Keratinocyte (primary cell): ENCODE measurements around the gene CLNK. TPM values are rescaled to one million over a fixed set of nuclear protein-coding genes. Genes with fewer than 3 reads are reported as not detected.

Source experiments
- DNase-seq: peaks from one replicate; pipeline ENCODE4 v3.0.0-alpha.2; 2011; ENCODE audit warnings: low read depth, missing footprints, low spot score
- FAIRE-seq: peaks from 2 replicates; lab custom pipeline; 2011; peaks lifted over from hg19 to GRCh38; lab: Jason Lieb, UNC
- H2AFZ ChIP-seq: 2 replicates; pipeline ENCODE4 v1.6.0; 2012; ENCODE audit warnings: low read length, control low read depth, inconsistent platforms; ENCODE audit not compliant: control insufficient read depth
- H3K27ac ChIP-seq: 2 replicates; pipeline ENCODE4 v1.5.1; 2011; ENCODE audit warnings: low read length; ENCODE audit not compliant: control insufficient read depth, insufficient read depth
- H3K27me3 ChIP-seq: 3 replicates; pipeline ENCODE4 v1.6.0; 2011; ENCODE audit warnings: low read length; ENCODE audit not compliant: control insufficient read depth, insufficient read depth; ENCODE audit errors: extremely low read depth
- H3K36me3 ChIP-seq, 2 experiments: 2 replicates in 1 of 2; 3 replicates in 1 of 2; pipeline ENCODE4 v1.5.1; 2011; ENCODE audit warnings: low read length in 2 of 2, mild to moderate bottlenecking in 1 of 2; ENCODE audit not compliant: control insufficient read depth in 2 of 2, insufficient read depth in 2 of 2; ENCODE audit errors: extremely low read depth in 1 of 2
- H3K4me1 ChIP-seq: 3 replicates; pipeline ENCODE4 v1.5.1; 2011; ENCODE audit warnings: low read length; ENCODE audit not compliant: control insufficient read depth, insufficient read depth; ENCODE audit errors: extremely low read depth
- H3K4me2 ChIP-seq: 3 replicates; pipeline ENCODE4 v1.6.0; 2011; ENCODE audit warnings: low read depth, low read length; ENCODE audit not compliant: control insufficient read depth, insufficient read depth; ENCODE audit errors: extremely low read depth
- H3K4me3 ChIP-seq, 3 experiments: fragments of 200-600 bp in 1 of 3; sonication (generic) in 1 of 3; 2 replicates in 2 of 3; 3 replicates in 1 of 3; pipeline ENCODE4 v1.5.1; 2011 to 2016; ENCODE audit warnings: low read length in 3 of 3, mild to moderate bottlenecking in 3 of 3, control low read depth in 2 of 3, inconsistent platforms in 1 of 3, low read depth in 1 of 3, mixed read lengths in 1 of 3, mixed run types in 1 of 3, moderate library complexity in 1 of 3; ENCODE audit not compliant: control insufficient read depth in 2 of 3, insufficient read depth in 2 of 3; ENCODE audit errors: extremely low read depth in 1 of 3
- H3K79me2 ChIP-seq: 2 replicates; pipeline ENCODE4 v1.6.0; 2012; ENCODE audit warnings: low read length; ENCODE audit not compliant: control insufficient read depth, insufficient read depth
- H3K9ac ChIP-seq: 3 replicates; pipeline ENCODE4 v1.6.0; 2011; ENCODE audit warnings: low read length; ENCODE audit not compliant: control insufficient read depth, insufficient read depth; ENCODE audit errors: extremely low read depth
- H3K9me1 ChIP-seq: 3 replicates; pipeline ENCODE4 v1.6.0; 2011; ENCODE audit warnings: low read length; ENCODE audit not compliant: control insufficient read depth, insufficient read depth; ENCODE audit errors: extremely low read depth
- H3K9me3 ChIP-seq: 2 replicates; pipeline ENCODE4 v1.5.1; 2012; ENCODE audit warnings: low read depth, low read length; ENCODE audit not compliant: control insufficient read depth
- H4K20me1 ChIP-seq: 3 replicates; pipeline ENCODE4 v1.6.0; 2011; ENCODE audit warnings: low read length; ENCODE audit not compliant: control insufficient read depth, insufficient read depth; ENCODE audit errors: extremely low read depth
- CTCF ChIP-seq, 3 experiments: IDR thresholded peaks in 1 of 3; conservative IDR thresholded peaks in 1 of 3; optimal IDR thresholded peaks in 1 of 3; 2 replicates in 2 of 3; 3 replicates in 1 of 3; pipeline versions ENCODE3 to v1.5.1; 2011; ENCODE audit warnings: low read length in 3 of 3, mild to moderate bottlenecking in 3 of 3, moderate library complexity in 2 of 3, control low read depth in 1 of 3, inconsistent platforms in 1 of 3; ENCODE audit not compliant: insufficient read depth in 2 of 3; ENCODE audit errors: extremely low read depth in 1 of 3
- EZH2 ChIP-seq: IDR thresholded peaks from one replicate; pipeline ENCODE4 v1.6.1; 2012; ENCODE audit warnings: inconsistent platforms, mild to moderate bottlenecking, low read length, moderate library complexity
- dilution Hi-C: fragments of 300-500 bp; cut with MboI; formaldehyde crosslinking; loops from one replicate; pipeline ENCODE4 v1.7.0; 2020; ENCODE audit warnings: low sequenced_read_pairs; ENCODE audit not compliant: extremely low pct_ligation_motif_present
- polyA minus RNA-seq, 3 experiments: library from RNA; depleted of rRNA, polyadenylated mRNA; stranded (reverse); fragments of >200 nt; gene quantifications; 1 replicate in 1 of 3; 2 replicates in 1 of 3; 3 replicates in 1 of 3; pipeline ENCODE4 v1.2.3, GENCODE V29; 2011
- polyA plus RNA-seq, 5 experiments: library from polyadenylated mRNA; depleted of rRNA in 3 of 5; stranded (reverse) in 3 of 5; stranded (forward) in 1 of 5; unstranded in 1 of 5; fragments of >200 nt; gene quantifications; 1 replicate in 1 of 5; 2 replicates in 3 of 5; 3 replicates in 1 of 5; pipeline versions ENCODE4 v1.2.1 to v1.2.3, GENCODE V29; 2011 to 2012; ENCODE audit warnings: missing spikeins in 2 of 5, low read depth in 1 of 5, low replicate concordance in 1 of 5

Gene CLNK
- not detected in 3 replicates for polyA plus RNA-seq
- polyA plus RNA-seq (2011; ENCODE audit: low read depth): not detected
- not detected in 2 replicates for polyA plus RNA-seq (2011; cell fraction: cytosol; rRNA removed)
- polyA plus RNA-seq (2011; cell fraction: nucleus; rRNA removed): not detected in 2 replicates
- not detected in 2 replicates for polyA plus RNA-seq (2012; ENCODE audit: low replicate concordance)
- not detected in 3 replicates for polyA minus RNA-seq
- polyA minus RNA-seq (2011; cell fraction: cytosol; rRNA and poly(A)+ RNA removed): not detected
- polyA minus RNA-seq (2011; cell fraction: nucleus; rRNA and poly(A)+ RNA removed): not detected in 2 replicates

- Histone ChIP-seq H2AFZ (no peak within 1 kb of the TSS), H3K9me3 (no peaks in the 10 kb centered on the region), H3K9ac (no peak within 1 kb of the TSS), H3K9me1 (no peaks in the 10 kb centered on the region), H4K20me1 (no peaks in the 10 kb centered on the region), H3K27me3 (no peaks in the 10 kb centered on the region), H3K27ac (no peak within 1 kb of the TSS), H3K4me3 (no peak within 1 kb of the TSS), H3K4me1 (no peaks in the 10 kb centered on the region), H3K4me2 (no peak within 1 kb of the TSS), H3K79me2 (no peaks in the 10 kb centered on the region), H3K36me3 (no peaks in the 10 kb centered on the region)
- no peak for TF ChIP-seq CTCF (optimal IDR thresholded peaks at IDR 0.05 in 1 of 3, IDR thresholded peaks at IDR 0.05 in 1 of 3, conservative IDR thresholded peaks at IDR 0.05 in 1 of 3; ENCODE audit: extremely low read depth in 1 of 3, insufficient read depth in 2 of 3, low read length in 3 of 3)
- TF ChIP-seq EZH2: no peak
- dilution Hi-C loops: no loop called here
- no peak for FAIRE-seq
- DNase-seq: no peak
Measured at GRCh38 chr4:10684631-10685030, at the start of gene CLNK. TSS of gene CLNK (minus strand) at chr4:10684768. CDS start at chr4:10667869, 16,899 bp downstream.

- Histone ChIP-seq H3K4me3 (no peak overlapping the region), H3K36me3 (no peaks in the 10 kb centered on the region), H3K4me1 (no peaks in the 10 kb centered on the region), H2AFZ (no peak overlapping the region), H3K9me3 (no peaks in the 10 kb centered on the region), H3K27ac (no peak overlapping the region), H3K27me3 (no peaks in the 10 kb centered on the region), H3K4me2 (no peak overlapping the region), H4K20me1 (no peaks in the 10 kb centered on the region), H3K79me2 (no peaks in the 10 kb centered on the region), H3K9me1 (no peaks in the 10 kb centered on the region), H3K9ac (no peak overlapping the region)
- TF ChIP-seq EZH2 (no peak), CTCF (optimal IDR thresholded peaks at IDR 0.05 in 1 of 3, IDR thresholded peaks at IDR 0.05 in 1 of 3, conservative IDR thresholded peaks at IDR 0.05 in 1 of 3; ENCODE audit: extremely low read depth in 1 of 3, insufficient read depth in 2 of 3, low read length in 3 of 3) (no peak)
- no peak for DNase-seq
- no peak for FAIRE-seq
- dilution Hi-C loops: no loop called here
Measured at GRCh38 chr4:10733481-10734062, 49.0 kb upstream of the CLNK start.
